Measurements from ENCODE around the gene CHD5.

Gene CHD5

GRCh38 chr1:6105763-6106162, 74.4 kb downstream of the CHD5 start:
- no peak for DNase-seq (ENCODE audit: low read depth, low spot score)
- Histone ChIP-seq H3K4me1 (ENCODE audit: control insufficient read depth, insufficient read depth, low read length) (peaks cover 3% of the 10 kb centered on the region; the same call in 1 of the 2 replicates), H3K9me3 (ENCODE audit: control insufficient read depth, insufficient read depth, low read length) (no peaks in the 10 kb centered on the region), H3K4me3 (ENCODE audit: low read length) (no peak overlapping the region), H3K27ac (ENCODE audit: low read length) (no peak overlapping the region), H3K36me3 (ENCODE audit: control insufficient read depth, insufficient read depth, low read length) (no peaks in the 10 kb centered on the region), H3K27me3 (ENCODE audit: control insufficient read depth, insufficient read depth, low read length) (no peaks in the 10 kb centered on the region)
- no CpG with 5 or more reads among the region's 7 CpGs for WGBS (ENCODE audit: insufficient coverage, insufficient read length)

GRCh38 chr1:6105218-6105679, 74.9 kb downstream of the CHD5 start:
- Histone ChIP-seq H3K36me3 (ENCODE audit: control insufficient read depth, insufficient read depth, low read length) (no peaks in the 10 kb centered on the region), H3K27me3 (ENCODE audit: control insufficient read depth, insufficient read depth, low read length) (no peaks in the 10 kb centered on the region), H3K4me1 (ENCODE audit: control insufficient read depth, insufficient read depth, low read length) (peaks cover 3% of the 10 kb centered on the region; the same call in 1 of the 2 replicates), H3K4me3 (ENCODE audit: low read length) (no peak overlapping the region), H3K27ac (ENCODE audit: low read length) (no peak overlapping the region), H3K9me3 (ENCODE audit: control insufficient read depth, insufficient read depth, low read length) (no peaks in the 10 kb centered on the region)
- DNase-seq (ENCODE audit: low read depth, low spot score): no peak
- WGBS (ENCODE audit: insufficient coverage, insufficient read length): no CpG with 5 or more reads among the region's 12 CpGs

DNA sequence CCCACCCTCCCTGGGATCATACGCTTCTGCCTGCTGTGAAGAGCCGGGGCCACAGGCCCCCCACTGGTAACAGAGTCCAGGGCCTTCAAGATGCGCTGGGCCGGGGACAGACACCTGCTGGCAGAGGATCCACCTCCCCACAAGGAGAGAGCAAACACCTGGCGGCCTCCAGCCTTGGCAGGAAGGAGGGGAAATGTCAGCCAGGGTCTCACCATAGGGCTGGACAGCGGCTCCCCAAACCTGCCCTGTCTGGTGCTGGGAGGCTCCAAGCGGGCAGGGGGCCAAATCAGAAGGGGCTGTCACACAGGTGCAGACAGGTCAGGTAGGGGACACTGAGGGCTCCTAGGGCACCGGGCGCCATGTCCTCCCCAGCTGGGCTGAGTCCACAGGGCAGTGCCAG, 75.5 kb downstream of the CHD5 start:
- Histone ChIP-seq H3K27ac (ENCODE audit: low read length) (no peak overlapping the region), H3K36me3 (ENCODE audit: control insufficient read depth, insufficient read depth, low read length) (no peaks in the 10 kb centered on the region), H3K4me3 (ENCODE audit: low read length) (no peak overlapping the region), H3K9me3 (ENCODE audit: control insufficient read depth, insufficient read depth, low read length) (no peaks in the 10 kb centered on the region), H3K27me3 (ENCODE audit: control insufficient read depth, insufficient read depth, low read length) (no peaks in the 10 kb centered on the region), H3K4me1 (ENCODE audit: control insufficient read depth, insufficient read depth, low read length) (peaks cover 4% of the 10 kb centered on the region)
- WGBS (ENCODE audit: insufficient coverage, insufficient read length): no CpG with 5 or more reads among the region's 9 CpGs
- no peak for DNase-seq (ENCODE audit: low read depth, low spot score)

DNA sequence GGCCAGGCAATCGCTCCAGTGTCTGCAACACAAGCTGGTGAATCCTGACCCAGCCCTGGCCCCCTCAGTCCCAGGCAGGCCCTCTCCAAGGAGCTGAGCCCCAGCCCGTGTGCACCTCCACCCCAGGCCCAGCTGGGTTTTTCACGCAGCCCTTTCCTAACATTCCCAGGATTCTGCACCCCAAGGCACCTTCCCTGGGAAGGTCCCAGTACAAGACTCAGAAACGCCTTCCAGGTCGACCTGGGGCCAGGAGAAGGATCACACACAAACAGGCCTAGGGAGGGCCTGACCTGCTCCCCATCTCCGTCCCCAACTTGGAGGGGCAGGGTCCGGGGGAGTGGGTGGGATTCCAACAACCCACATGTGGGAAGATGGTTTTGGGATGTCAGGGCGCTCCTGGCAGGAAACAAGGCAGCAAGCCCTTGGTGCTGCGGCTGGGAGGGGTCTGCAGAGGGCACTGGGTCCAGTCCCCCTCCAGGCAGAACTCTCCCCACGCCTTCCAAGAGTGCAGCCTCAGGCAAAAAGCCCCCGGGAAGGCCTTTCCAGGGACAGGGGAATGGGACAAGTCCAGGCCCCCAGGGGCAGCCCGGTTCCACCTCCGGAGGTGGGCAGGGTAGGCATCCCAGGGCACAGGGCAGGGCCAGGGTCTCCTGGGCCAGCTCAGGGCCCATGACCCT, 76.1 kb downstream of the CHD5 start:
- no peak for DNase-seq (ENCODE audit: low read depth, low spot score)
- H3K9me3 ChIP-seq (ENCODE audit: control insufficient read depth, insufficient read depth, low read length): no peaks in the 10 kb centered on the region
- no peaks in the 10 kb centered on the region for H3K27me3 ChIP-seq (ENCODE audit: control insufficient read depth, insufficient read depth, low read length)
- no CpG with 5 or more reads among the region's 13 CpGs for WGBS (ENCODE audit: insufficient coverage, insufficient read length)
- no peak overlapping the region for H3K27ac ChIP-seq (ENCODE audit: low read length)
- H3K4me3 ChIP-seq (ENCODE audit: low read length): no peak overlapping the region
- H3K36me3 ChIP-seq (ENCODE audit: control insufficient read depth, insufficient read depth, low read length): no peaks in the 10 kb centered on the region
- H3K4me1 ChIP-seq (ENCODE audit: control insufficient read depth, insufficient read depth, low read length): peaks cover 3% of the 10 kb centered on the region

DNA sequence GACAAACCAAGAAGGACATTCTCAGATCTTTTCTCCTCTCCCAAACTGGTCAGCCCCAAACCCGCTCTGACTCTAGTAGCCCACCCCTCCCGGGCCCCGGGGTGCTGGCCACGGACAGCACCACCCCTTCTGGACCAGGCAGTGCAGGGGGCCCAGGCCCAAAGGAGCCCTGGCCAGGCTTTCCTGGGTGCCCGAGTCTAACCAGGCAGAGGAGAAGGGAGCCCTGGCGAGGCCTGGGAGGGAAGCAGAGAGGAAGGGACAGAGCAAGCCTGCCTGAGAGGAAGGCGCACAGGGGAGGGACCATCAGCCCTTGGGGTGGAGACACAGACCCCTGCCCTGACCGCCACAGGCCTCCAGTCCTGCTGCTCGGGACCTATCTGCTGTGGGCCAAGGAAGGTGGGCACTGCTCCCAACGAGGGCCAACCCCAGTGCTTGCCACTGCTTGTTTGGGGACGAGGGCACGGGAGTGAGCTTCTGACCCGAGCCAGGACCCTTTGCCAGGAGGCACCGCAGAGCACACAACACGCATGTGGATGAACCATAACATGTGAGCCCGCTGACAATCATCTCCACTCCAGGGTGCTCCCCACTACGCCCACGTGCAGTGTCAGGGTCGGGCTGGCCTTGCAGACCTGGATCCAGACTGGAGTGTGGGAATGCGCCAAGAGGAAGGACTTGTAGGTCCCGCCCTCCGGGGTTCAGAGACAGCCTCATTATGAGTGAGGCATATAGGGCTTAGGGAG, 76.8 kb downstream of the CHD5 start:
- no CpG with 5 or more reads among the region's 22 CpGs for WGBS (ENCODE audit: insufficient coverage, insufficient read length)
- H3K27me3 ChIP-seq (ENCODE audit: control insufficient read depth, insufficient read depth, low read length): no peaks in the 10 kb centered on the region
- no peaks in the 10 kb centered on the region for H3K9me3 ChIP-seq (ENCODE audit: control insufficient read depth, insufficient read depth, low read length)
- no peaks in the 10 kb centered on the region for H3K36me3 ChIP-seq (ENCODE audit: control insufficient read depth, insufficient read depth, low read length)
- DNase-seq (ENCODE audit: low read depth, low spot score): no peak
- no peak overlapping the region for H3K4me3 ChIP-seq (ENCODE audit: low read length)
- H3K27ac ChIP-seq (ENCODE audit: low read length): no peak overlapping the region
- peaks cover 3% of the 10 kb centered on the region for H3K4me1 ChIP-seq (ENCODE audit: control insufficient read depth, insufficient read depth, low read length)

DNA sequence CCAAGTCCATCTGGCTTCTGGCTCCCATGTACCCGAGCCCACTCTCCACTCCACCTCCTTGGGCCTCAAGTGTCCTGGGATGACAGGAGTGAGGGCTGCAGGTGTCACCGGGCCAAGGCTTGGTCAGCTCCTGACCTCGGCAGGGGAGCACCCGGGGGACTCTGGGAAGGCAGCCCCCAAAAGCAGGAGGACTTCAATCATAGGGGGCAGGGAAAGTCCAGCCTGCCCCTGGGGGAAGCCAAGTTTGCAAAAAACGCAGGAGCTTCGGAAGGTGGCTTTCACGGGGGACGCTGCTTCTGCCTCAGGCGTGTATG, 77.6 kb downstream of the CHD5 start:
- Histone ChIP-seq H3K27ac (ENCODE audit: low read length) (no peak overlapping the region), H3K27me3 (ENCODE audit: control insufficient read depth, insufficient read depth, low read length) (no peaks in the 10 kb centered on the region), H3K4me3 (ENCODE audit: low read length) (no peak overlapping the region), H3K9me3 (ENCODE audit: control insufficient read depth, insufficient read depth, low read length) (no peaks in the 10 kb centered on the region), H3K4me1 (ENCODE audit: control insufficient read depth, insufficient read depth, low read length) (peaks cover 3% of the 10 kb centered on the region), H3K36me3 (ENCODE audit: control insufficient read depth, insufficient read depth, low read length) (no peaks in the 10 kb centered on the region)
- no CpG with 5 or more reads among the region's 9 CpGs for WGBS (ENCODE audit: insufficient coverage, insufficient read length)
- no peak for DNase-seq (ENCODE audit: low read depth, low spot score)

GRCh38 chr1:6101826-6102531, 78.1 kb downstream of the CHD5 start:
- no peaks in the 10 kb centered on the region for H3K36me3 ChIP-seq (ENCODE audit: control insufficient read depth, insufficient read depth, low read length)
- no peaks in the 10 kb centered on the region for H3K9me3 ChIP-seq (ENCODE audit: control insufficient read depth, insufficient read depth, low read length)
- H3K4me3 ChIP-seq (ENCODE audit: low read length): no peak overlapping the region
- no peaks in the 10 kb centered on the region for H3K27me3 ChIP-seq (ENCODE audit: control insufficient read depth, insufficient read depth, low read length)
- no CpG with 5 or more reads among the region's 25 CpGs for WGBS (ENCODE audit: insufficient coverage, insufficient read length)
- peaks cover 3% of the 10 kb centered on the region for H3K4me1 ChIP-seq (ENCODE audit: control insufficient read depth, insufficient read depth, low read length)
- DNase-seq (ENCODE audit: low read depth, low spot score): no peak
- H3K27ac ChIP-seq (ENCODE audit: low read length): no peak overlapping the region

GRCh38 chr1:6100861-6101783, 79.0 kb downstream of the CHD5 start:
- Histone ChIP-seq H3K9me3 (ENCODE audit: control insufficient read depth, insufficient read depth, low read length) (no peaks in the 10 kb centered on the region), H3K27ac (ENCODE audit: low read length) (no peak overlapping the region), H3K4me1 (ENCODE audit: control insufficient read depth, insufficient read depth, low read length) (peaks cover 3% of the 10 kb centered on the region), H3K27me3 (ENCODE audit: control insufficient read depth, insufficient read depth, low read length) (no peaks in the 10 kb centered on the region), H3K4me3 (ENCODE audit: low read length) (no peak overlapping the region), H3K36me3 (ENCODE audit: control insufficient read depth, insufficient read depth, low read length) (no peaks in the 10 kb centered on the region)
- DNase-seq (ENCODE audit: low read depth, low spot score): no peak
- WGBS (ENCODE audit: insufficient coverage, insufficient read length): no CpG with 5 or more reads among the region's 23 CpGs

GRCh38 chr1:6099787-6100765, 80.0 kb downstream of the CHD5 start:
- H3K9me3 ChIP-seq (ENCODE audit: control insufficient read depth, insufficient read depth, low read length): no peaks in the 10 kb centered on the region
- H3K27me3 ChIP-seq (ENCODE audit: control insufficient read depth, insufficient read depth, low read length): no peaks in the 10 kb centered on the region
- peaks cover 3% of the 10 kb centered on the region for H3K4me1 ChIP-seq (ENCODE audit: control insufficient read depth, insufficient read depth, low read length)
- no peak overlapping the region for H3K4me3 ChIP-seq (ENCODE audit: low read length)
- H3K27ac ChIP-seq (ENCODE audit: low read length): no peak overlapping the region
- no CpG with 5 or more reads among the region's 27 CpGs for WGBS (ENCODE audit: insufficient coverage, insufficient read length)
- no peaks in the 10 kb centered on the region for H3K36me3 ChIP-seq (ENCODE audit: control insufficient read depth, insufficient read depth, low read length)
- no peak for DNase-seq (ENCODE audit: low read depth, low spot score)

Measured in iPS DF 6.9 (cell line).